CD4-positive, CD25-positive, alpha-beta regulatory T cell (primary cell): Measurements from ENCODE around the gene PRKCE. TPM values are rescaled to one million over a fixed set of nuclear protein-coding genes. Genes with fewer than 3 reads are reported as not detected.

Experiments
- ATAC-seq, 2 donors: fragments of 150-1000 bp; cut with Tn5 transposase; one replicate each; pipeline ENCODE4 v1.10.0; 2021; ENCODE audit warnings: low read depth in 2 of 2, moderate number of reproducible peaks in 2 of 2, moderate library complexity in 1 of 2
- DNase-seq, 3 donors: peaks; one replicate each; pipeline versions ENCODE4 v3.0.0 to v3.0.0-alpha.2; 2012 to 2022; ENCODE audit warnings: mixed read lengths in 1 of 3
- H3K27ac ChIP-seq: one replicate; pipeline ENCODE4 v1.7.0; 2013; ENCODE audit warnings: mild to moderate bottlenecking, low read length; ENCODE audit not compliant: insufficient read depth, poor library complexity, severe bottlenecking
- H3K27me3 ChIP-seq: one replicate; pipeline ENCODE4 v1.7.0; 2013; ENCODE audit warnings: low read length; ENCODE audit not compliant: control insufficient read depth, insufficient read depth
- H3K36me3 ChIP-seq: one replicate; pipeline ENCODE4 v1.7.0; 2013; ENCODE audit warnings: mild to moderate bottlenecking, low read length, moderate library complexity; ENCODE audit not compliant: control insufficient read depth, insufficient read depth
- H3K4me1 ChIP-seq: 2 replicates; pipeline ENCODE4 v1.7.0; 2013; ENCODE audit warnings: mild to moderate bottlenecking, low read length; ENCODE audit not compliant: insufficient read depth, control insufficient read depth, poor library complexity, severe bottlenecking
- H3K4me3 ChIP-seq: one replicate; pipeline ENCODE4 v1.7.0; 2013; ENCODE audit warnings: low read depth, mild to moderate bottlenecking, low read length, moderate library complexity
- H3K9me3 ChIP-seq, 2 experiments: 1 replicate in 1 of 2; 2 replicates in 1 of 2; pipeline ENCODE4 v1.7.0; 2013; ENCODE audit warnings: low read length in 2 of 2, mild to moderate bottlenecking in 1 of 2, moderate library complexity in 1 of 2; ENCODE audit not compliant: control insufficient read depth in 2 of 2
- H3K27ac Mint-ChIP-seq, 3 donors: one replicate each; pipeline ENCODE4 v1.8.0; 2020 to 2022; ENCODE audit warnings: mild to moderate bottlenecking in 3 of 3, mixed read lengths in 3 of 3, moderate library complexity in 2 of 3
- H3K27me3 Mint-ChIP-seq: one replicate; pipeline ENCODE4 v1.8.0; 2022; ENCODE audit warnings: mild to moderate bottlenecking, mixed read lengths
- H3K36me3 Mint-ChIP-seq: one replicate; pipeline ENCODE4 v1.8.0; 2020; ENCODE audit warnings: mixed read lengths
- H3K4me1 Mint-ChIP-seq, 4 donors: one replicate each; pipeline ENCODE4 v1.8.0; 2020 to 2022; ENCODE audit warnings: mixed read lengths in 4 of 4, mild to moderate bottlenecking in 1 of 4
- H3K4me3 Mint-ChIP-seq, 4 donors: one replicate each; pipeline ENCODE4 v1.8.0; 2020 to 2022; ENCODE audit warnings: mild to moderate bottlenecking in 4 of 4, mixed read lengths in 4 of 4, moderate library complexity in 3 of 4
- H3K9me3 Mint-ChIP-seq, 7 donors: one replicate each; pipeline ENCODE4 v1.8.0; 2020 to 2022; ENCODE audit warnings: mixed read lengths in 7 of 7, mild to moderate bottlenecking in 3 of 7, moderate library complexity in 2 of 7
- polyA plus RNA-seq, 4 donors: library from polyadenylated mRNA; unstranded; fragments of 300-500 nt; fragmentation: Illumina TruSeq; gene quantifications; one replicate each; pipeline ENCODE4 v1.2.3, GENCODE V29; 2021
- total RNA-seq: library from RNA; stranded (reverse); gene quantifications from one replicate; pipeline ENCODE4 v1.2.3, GENCODE V29; 2022

Gene PRKCE
- total and polyA plus RNA-seq, 5 donors from 2014 or later: 0.78 to 16.5 (median 1.3) TPM

DNA sequence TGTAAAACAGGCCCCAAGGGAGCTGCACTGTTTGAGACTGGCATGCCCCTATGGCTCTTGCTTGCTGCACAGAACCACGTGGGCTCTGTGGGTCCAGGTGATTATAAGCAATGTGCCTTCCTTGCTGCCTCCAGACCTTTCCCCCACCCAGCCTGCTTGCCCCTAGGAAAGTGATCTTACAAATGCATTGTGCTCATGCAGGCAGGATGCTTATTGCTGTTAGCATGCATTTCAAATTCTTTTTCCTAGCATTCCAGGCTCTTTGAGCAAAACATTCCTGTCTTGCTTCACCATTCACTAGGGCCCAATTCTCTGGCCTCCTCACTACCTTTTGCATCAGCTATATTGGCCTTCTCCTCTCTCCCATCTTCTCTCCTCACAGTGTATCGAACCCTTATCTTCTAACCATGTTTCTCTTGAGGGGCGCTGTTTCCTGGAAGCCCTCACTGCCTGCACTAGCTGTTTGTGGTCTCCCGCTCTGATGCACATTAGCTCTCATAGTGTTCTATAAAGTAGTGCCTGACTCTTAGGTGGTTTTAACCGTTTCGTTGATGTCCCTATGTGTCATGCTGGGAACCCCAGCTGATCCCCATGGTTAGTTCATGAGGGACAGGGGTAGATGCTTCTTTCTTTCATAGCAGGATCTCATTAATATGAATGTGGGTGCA lies 492.8 kb downstream of the PRKCE start:
- Histone ChIP-seq H3K4me1 (no peaks in the 10 kb centered on the region), H3K27me3 (no peaks in the 10 kb centered on the region), H3K9me3 (no peaks in the 10 kb centered on the region), H3K4me3 (no peak overlapping the region), H3K36me3 (no peaks in the 10 kb centered on the region), H3K27ac (no peak overlapping the region)
- Mint-ChIP-seq H3K27me3 (peaks cover 10% of the 10 kb centered on the region), H3K4me1 (peaks cover 0 to 2% (median 0%) of the 10 kb centered on the region in 4 donors), H3K4me3 (no peak overlapping the region), H3K36me3 (peaks cover 12% of the 10 kb centered on the region), H3K27ac (no peak overlapping the region), H3K9me3 (no peaks in the 10 kb centered on the region)
- no peak for ATAC-seq
- no peak for DNase-seq

DNA sequence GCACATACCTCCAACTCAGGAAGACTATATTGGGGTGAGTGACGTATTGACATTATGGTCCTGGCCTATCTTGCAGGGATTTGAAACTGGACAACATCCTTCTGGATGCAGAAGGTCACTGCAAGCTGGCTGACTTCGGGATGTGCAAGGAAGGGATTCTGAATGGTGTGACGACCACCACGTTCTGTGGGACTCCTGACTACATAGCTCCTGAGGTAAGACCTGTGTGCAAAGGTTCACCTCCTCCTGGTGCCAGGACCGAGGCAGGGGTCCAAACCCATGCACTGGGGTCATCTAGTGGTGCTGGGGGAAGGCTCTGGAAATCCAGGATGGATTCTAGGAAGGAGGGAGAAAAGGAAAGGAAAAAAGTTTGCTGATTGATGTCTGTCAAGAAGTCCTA lies 493.5 kb downstream of the PRKCE start:
- H3K27ac Mint-ChIP-seq: no peak overlapping the region
- Histone ChIP-seq H3K4me3 (no peak overlapping the region), H3K27me3 (no peaks in the 10 kb centered on the region), H3K9me3 (no peaks in the 10 kb centered on the region), H3K36me3 (no peaks in the 10 kb centered on the region), H3K27ac (no peak overlapping the region), H3K4me1 (no peaks in the 10 kb centered on the region)
- no peak for ATAC-seq
- H3K36me3 Mint-ChIP-seq: peaks cover 13% of the 10 kb centered on the region
- peaks cover 0 to 2% (median 0%) of the 10 kb centered on the region in 4 donors for H3K4me1 Mint-ChIP-seq
- no peaks in the 10 kb centered on the region for H3K9me3 Mint-ChIP-seq
- peaks cover 6% of the 10 kb centered on the region for H3K27me3 Mint-ChIP-seq
- H3K4me3 Mint-ChIP-seq: no peak overlapping the region
- DNase-seq: no peak

DNA sequence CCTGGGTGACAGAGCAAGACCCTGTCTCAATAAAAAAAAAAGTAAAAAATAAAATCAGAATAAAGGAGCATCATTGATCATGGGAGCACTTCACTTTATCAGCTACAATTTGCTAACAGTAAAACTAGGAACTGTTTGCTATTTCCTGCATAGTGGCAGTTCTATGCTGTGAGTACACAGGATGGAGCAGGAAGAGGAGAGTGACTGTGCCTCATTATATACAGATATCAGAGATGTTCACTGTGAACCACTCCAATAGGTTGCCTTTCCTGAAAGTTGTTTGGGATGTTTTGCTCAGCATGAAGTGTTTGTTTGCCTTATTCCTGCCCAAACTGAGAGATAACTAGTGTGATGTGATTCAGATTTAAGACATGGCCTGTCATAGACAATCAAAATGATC lies 494.4 kb downstream of the PRKCE start:
- H3K27ac Mint-ChIP-seq: no peak overlapping the region
- no peak for ATAC-seq
- Histone ChIP-seq H3K4me3 (no peak overlapping the region), H3K4me1 (no peaks in the 10 kb centered on the region), H3K36me3 (no peaks in the 10 kb centered on the region), H3K27ac (no peak overlapping the region), H3K27me3 (no peaks in the 10 kb centered on the region), H3K9me3 (no peaks in the 10 kb centered on the region)
- peaks cover 4% of the 10 kb centered on the region for H3K27me3 Mint-ChIP-seq
- no peaks in the 10 kb centered on the region for H3K9me3 Mint-ChIP-seq
- H3K4me1 Mint-ChIP-seq: peaks cover 0 to 2% (median 0%) of the 10 kb centered on the region in 4 donors
- no peak for DNase-seq
- H3K36me3 Mint-ChIP-seq: peaks cover 19% of the 10 kb centered on the region
- H3K4me3 Mint-ChIP-seq: no peak overlapping the region

DNA sequence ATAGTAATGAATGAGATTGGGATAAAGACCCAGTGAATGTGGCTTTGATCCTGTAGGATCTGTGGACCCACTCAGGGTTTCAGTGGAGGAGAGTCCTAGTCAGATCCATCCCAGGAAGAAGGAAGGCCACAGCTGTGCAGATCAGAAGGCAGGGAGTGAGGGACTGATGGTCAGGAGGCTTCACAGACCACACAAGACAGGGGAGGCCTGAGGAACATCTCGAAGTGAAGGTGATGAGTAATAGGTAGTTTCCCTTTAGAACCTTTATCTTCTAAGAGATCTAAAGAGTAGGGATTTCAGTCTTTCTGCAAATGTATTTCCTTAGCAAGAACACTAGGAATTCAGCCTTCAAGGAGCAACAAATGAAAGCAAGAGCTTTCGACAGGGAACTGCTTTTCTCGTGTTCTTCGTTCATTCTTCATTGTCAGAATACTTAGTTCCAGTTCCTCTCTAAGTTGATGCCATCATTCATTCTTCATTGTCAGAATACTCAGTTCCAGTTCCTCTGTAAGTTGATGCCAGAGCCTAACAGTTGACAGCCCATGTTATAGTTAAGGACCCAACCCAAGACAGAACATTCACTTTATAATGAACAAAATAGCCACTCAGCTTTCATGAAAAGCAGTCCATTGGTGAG lies 495.5 kb downstream of the PRKCE start:
- no peaks in the 10 kb centered on the region for H3K4me1 ChIP-seq
- H3K27me3 ChIP-seq: no peaks in the 10 kb centered on the region
- peaks cover 19% of the 10 kb centered on the region for H3K36me3 Mint-ChIP-seq
- no peaks in the 10 kb centered on the region for H3K9me3 ChIP-seq
- DNase-seq: no peak
- peaks cover 0 to 2% (median 0%) of the 10 kb centered on the region in 4 donors for H3K4me1 Mint-ChIP-seq
- H3K27me3 Mint-ChIP-seq: peaks cover 4% of the 10 kb centered on the region
- no peak overlapping the region for H3K4me3 Mint-ChIP-seq
- H3K9me3 Mint-ChIP-seq: no peaks in the 10 kb centered on the region
- H3K27ac ChIP-seq: no peak overlapping the region
- no peak overlapping the region for H3K4me3 ChIP-seq
- ATAC-seq: no peak
- no peaks in the 10 kb centered on the region for H3K36me3 ChIP-seq
- peak overlapping the region in 2 of 3 donors; percentile 3 to 19 for H3K27ac Mint-ChIP-seq

DNA sequence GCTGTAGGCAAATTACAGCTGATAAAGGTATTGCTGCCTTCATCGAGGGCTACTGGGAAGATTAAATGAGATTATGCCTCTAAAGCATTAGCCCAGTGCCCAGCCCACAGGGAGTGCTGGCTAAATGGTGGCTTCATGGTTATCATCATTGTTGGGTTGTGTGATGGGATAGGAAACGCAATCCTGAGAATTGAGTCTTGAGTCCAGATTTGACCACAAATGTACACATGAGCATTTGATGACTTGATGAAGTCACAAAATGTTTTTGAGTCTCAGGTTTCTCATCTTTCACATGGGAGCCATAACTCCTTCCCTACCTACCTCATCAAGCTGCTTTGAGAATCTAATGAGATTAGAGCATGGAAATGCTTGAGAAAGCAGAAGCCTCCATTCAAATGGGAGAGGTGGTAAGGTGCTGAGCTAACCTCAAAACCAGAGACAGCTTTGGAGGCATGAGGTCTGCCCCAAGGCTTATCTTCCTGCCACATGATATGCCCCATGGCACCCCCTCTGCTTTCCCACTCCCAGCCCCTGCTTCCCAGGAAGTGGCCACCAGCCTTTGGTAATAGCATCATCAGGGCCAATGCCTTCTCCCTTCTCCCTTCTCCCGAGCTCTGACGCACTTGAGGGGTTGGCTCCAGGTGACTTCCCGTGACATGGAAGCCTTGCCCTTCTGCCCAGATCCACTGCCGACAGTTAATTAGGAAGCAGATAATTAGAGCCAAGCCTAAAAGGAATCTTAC lies 496.3 kb downstream of the PRKCE start:
- peaks cover 4% of the 10 kb centered on the region for H3K27me3 Mint-ChIP-seq
- Histone ChIP-seq H3K4me3 (no peak overlapping the region), H3K27ac (no peak overlapping the region), H3K4me1 (no peaks in the 10 kb centered on the region), H3K36me3 (no peaks in the 10 kb centered on the region), H3K27me3 (no peaks in the 10 kb centered on the region), H3K9me3 (no peaks in the 10 kb centered on the region)
- H3K4me3 Mint-ChIP-seq: no peak overlapping the region
- H3K27ac Mint-ChIP-seq: no peak overlapping the region
- peaks cover 0 to 2% (median 0%) of the 10 kb centered on the region in 4 donors for H3K4me1 Mint-ChIP-seq
- no peaks in the 10 kb centered on the region for H3K9me3 Mint-ChIP-seq
- no peak for DNase-seq
- no peak for ATAC-seq
- H3K36me3 Mint-ChIP-seq: peaks cover 19% of the 10 kb centered on the region

DNA sequence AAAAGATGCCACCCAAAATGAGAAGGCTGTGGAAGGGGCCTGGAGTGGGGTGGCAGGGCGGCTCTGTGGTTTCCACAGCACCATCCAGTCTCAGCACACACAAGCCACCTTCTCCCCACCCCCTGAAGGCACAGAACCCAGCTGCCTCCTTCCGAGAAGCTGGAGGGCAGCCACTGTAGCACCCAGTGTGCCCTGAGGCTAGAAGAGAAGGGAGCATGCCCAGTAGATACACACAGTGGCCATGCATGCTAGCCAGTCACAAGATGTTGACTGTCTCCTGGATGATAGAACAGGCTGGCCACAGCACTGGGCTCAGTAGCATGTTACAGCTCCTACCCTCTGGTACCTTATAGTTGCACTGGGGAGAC lies 496.9 kb downstream of the PRKCE start:
- no peak for ATAC-seq
- DNase-seq: no peak
- H3K27ac Mint-ChIP-seq: no peak overlapping the region
- no peaks in the 10 kb centered on the region for H3K27me3 ChIP-seq
- peaks cover 21% of the 10 kb centered on the region for H3K36me3 Mint-ChIP-seq
- H3K9me3 ChIP-seq: no peaks in the 10 kb centered on the region
- H3K4me1 ChIP-seq: no peaks in the 10 kb centered on the region
- H3K36me3 ChIP-seq: no peaks in the 10 kb centered on the region
- no peaks in the 10 kb centered on the region for H3K9me3 Mint-ChIP-seq
- no peak overlapping the region for H3K27ac ChIP-seq
- peaks cover 0 to 2% (median 0%) of the 10 kb centered on the region in 4 donors for H3K4me1 Mint-ChIP-seq
- no peak overlapping the region for H3K4me3 Mint-ChIP-seq
- no peak overlapping the region for H3K4me3 ChIP-seq
- peaks cover 4% of the 10 kb centered on the region for H3K27me3 Mint-ChIP-seq

DNA sequence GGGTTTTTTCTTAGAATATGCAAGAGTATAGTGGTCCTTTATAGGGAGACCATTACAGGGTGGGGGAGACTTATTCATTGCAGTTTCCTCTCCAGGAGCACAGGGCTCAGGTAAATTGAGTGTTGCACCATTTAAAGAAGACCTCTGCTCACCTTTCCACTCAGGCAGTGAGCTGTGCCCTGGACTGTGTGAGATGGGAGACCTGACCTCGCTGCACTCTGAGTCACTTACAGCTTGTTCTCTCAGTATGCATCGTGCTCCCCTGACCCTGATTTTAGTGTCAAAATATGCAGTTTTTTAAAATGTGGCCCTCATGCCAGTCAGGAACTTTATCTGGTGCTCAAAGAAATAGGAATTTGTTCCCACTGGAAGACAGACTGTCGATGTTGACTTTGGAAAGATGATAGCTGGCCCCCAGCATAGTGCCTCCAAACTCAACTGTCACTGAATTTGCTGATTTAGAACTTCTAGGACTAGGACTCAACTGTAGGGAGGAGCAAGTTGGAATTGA lies 499.0 kb downstream of the PRKCE start:
- Histone ChIP-seq H3K4me3 (no peak overlapping the region), H3K9me3 (no peaks in the 10 kb centered on the region), H3K27me3 (no peaks in the 10 kb centered on the region), H3K27ac (no peak overlapping the region), H3K36me3 (no peaks in the 10 kb centered on the region), H3K4me1 (no peaks in the 10 kb centered on the region)
- Mint-ChIP-seq H3K27me3 (peaks cover 4% of the 10 kb centered on the region), H3K9me3 (no peaks in the 10 kb centered on the region), H3K4me1 (peaks cover 0 to 2% (median 0%) of the 10 kb centered on the region in 4 donors), H3K36me3 (peaks cover 16% of the 10 kb centered on the region), H3K27ac (peak overlapping the region in 1 of 3 donors; percentile 15), H3K4me3 (no peak overlapping the region)
- no peak for ATAC-seq
- no peak for DNase-seq
